ENCODE data around the gene RBM45. TPM values are rescaled to one million over a fixed set of nuclear protein-coding genes. Genes with fewer than 3 reads are reported as not detected.

The RBM45 gene
- polyA plus RNA-seq, 1 donor from 2014 or later = 30.3 TPM

GRCh38 chr2:178143481-178143880 is 31.2 kb downstream of the RBM45 start:
- Histone ChIP-seq H3K9me3 (ENCODE audit: low read length) (no peaks in the 10 kb centered on the region), H2AFZ (ENCODE audit: low read depth, low read length) (no peak overlapping the region), H3K36me3 (ENCODE audit: insufficient read depth, low read length) (no peaks in the 10 kb centered on the region), H3F3A (ENCODE audit: insufficient read depth, low read length, poor library complexity, severe bottlenecking) (no peaks in the 10 kb centered on the region), H3K9ac (ENCODE audit: low read length) (no peak overlapping the region), H3K4me3 (ENCODE audit: low read length) (no peak overlapping the region), H4K20me1 (ENCODE audit: insufficient read depth) (no peaks in the 10 kb centered on the region), H3K27ac (ENCODE audit: low read length) (no peak overlapping the region), H3K4me2 (ENCODE audit: low read length) (no peak overlapping the region), H3K9me2 (ENCODE audit: insufficient read depth, low read length) (no peaks in the 10 kb centered on the region), H3K27me3 (ENCODE audit: insufficient read depth, low read depth, low read length) (no peaks in the 10 kb centered on the region), H3K79me2 (replicated peaks; ENCODE audit: insufficient read depth, low read length) (no peaks in the 10 kb centered on the region)
- TF ChIP-seq EZH2 (IDR thresholded peaks at IDR 0.05; ENCODE audit: borderline replicate concordance, insufficient read depth, low read length, poor library complexity, severe bottlenecking) (no peak), POLR2AphosphoS5 (IDR thresholded peaks at IDR 0.05) (no peak), EP300 (conservative IDR thresholded peaks at IDR 0.05; ENCODE audit: poor library complexity, severe bottlenecking) (no peak), SMC3 (conservative IDR thresholded peaks at IDR 0.05; ENCODE audit: poor library complexity) (no peak), RAD21 (conservative IDR thresholded peaks at IDR 0.05) (no peak), REST (IDR thresholded peaks at IDR 0.05; ENCODE audit: borderline replicate concordance) (no peak), MXI1 (conservative IDR thresholded peaks at IDR 0.05; ENCODE audit: poor library complexity, severe bottlenecking) (no peak), CTCF (IDR thresholded peaks at IDR 0.05; ENCODE audit: poor library complexity, severe bottlenecking) (no peak), TAF1 (IDR thresholded peaks at IDR 0.05; ENCODE audit: low read depth) (no peak)

- no peak overlapping the region for H2AFZ ChIP-seq (ENCODE audit: low read depth, low read length)
- no peaks in the 10 kb centered on the region for H3K9me2 ChIP-seq (ENCODE audit: insufficient read depth, low read length)
- TF ChIP-seq SMC3 (conservative IDR thresholded peaks at IDR 0.05; ENCODE audit: poor library complexity) = no peak
- TF ChIP-seq CTCF (IDR thresholded peaks at IDR 0.05; ENCODE audit: poor library complexity, severe bottlenecking) = no peak
- TF ChIP-seq POLR2AphosphoS5 (IDR thresholded peaks at IDR 0.05) = no peak
- no peak for TF ChIP-seq EP300 (conservative IDR thresholded peaks at IDR 0.05; ENCODE audit: poor library complexity, severe bottlenecking)
- TF ChIP-seq EZH2 (IDR thresholded peaks at IDR 0.05; ENCODE audit: borderline replicate concordance, insufficient read depth, low read length, poor library complexity, severe bottlenecking) = no peak
- TF ChIP-seq MXI1 (conservative IDR thresholded peaks at IDR 0.05; ENCODE audit: poor library complexity, severe bottlenecking) = no peak
- TF ChIP-seq RAD21 (conservative IDR thresholded peaks at IDR 0.05) = no peak
- H3K9me3 ChIP-seq (ENCODE audit: low read length) = no peaks in the 10 kb centered on the region
- no peak overlapping the region for H3K27ac ChIP-seq (ENCODE audit: low read length)
- H3F3A ChIP-seq (ENCODE audit: insufficient read depth, low read length, poor library complexity, severe bottlenecking) = no peaks in the 10 kb centered on the region
- no peaks in the 10 kb centered on the region for H3K36me3 ChIP-seq (ENCODE audit: insufficient read depth, low read length)
- no peaks in the 10 kb centered on the region for H3K27me3 ChIP-seq (ENCODE audit: insufficient read depth, low read depth, low read length)
- no peaks in the 10 kb centered on the region for H4K20me1 ChIP-seq (ENCODE audit: insufficient read depth)
- H3K79me2 ChIP-seq (replicated peaks; ENCODE audit: insufficient read depth, low read length) = no peaks in the 10 kb centered on the region
- H3K4me3 ChIP-seq (ENCODE audit: low read length) = no peak overlapping the region
- no peak overlapping the region for H3K4me2 ChIP-seq (ENCODE audit: low read length)
- H3K9ac ChIP-seq (ENCODE audit: low read length) = no peak overlapping the region
Observed at GRCh38 chr2:178152033-178152432, 39.8 kb downstream of the RBM45 start.
